ENCODE results near the gene PTGFRN. TPM values are rescaled to one million over a fixed set of nuclear protein-coding genes. Genes with fewer than 3 reads are reported as not detected.
A peak's percentile ranks its signal among the peaks of the same experiment; 100 is the strongest.

PTGFRN gene
- total RNA-seq, 1 experiment from 2014 or later: 38.7 TPM

DNA sequence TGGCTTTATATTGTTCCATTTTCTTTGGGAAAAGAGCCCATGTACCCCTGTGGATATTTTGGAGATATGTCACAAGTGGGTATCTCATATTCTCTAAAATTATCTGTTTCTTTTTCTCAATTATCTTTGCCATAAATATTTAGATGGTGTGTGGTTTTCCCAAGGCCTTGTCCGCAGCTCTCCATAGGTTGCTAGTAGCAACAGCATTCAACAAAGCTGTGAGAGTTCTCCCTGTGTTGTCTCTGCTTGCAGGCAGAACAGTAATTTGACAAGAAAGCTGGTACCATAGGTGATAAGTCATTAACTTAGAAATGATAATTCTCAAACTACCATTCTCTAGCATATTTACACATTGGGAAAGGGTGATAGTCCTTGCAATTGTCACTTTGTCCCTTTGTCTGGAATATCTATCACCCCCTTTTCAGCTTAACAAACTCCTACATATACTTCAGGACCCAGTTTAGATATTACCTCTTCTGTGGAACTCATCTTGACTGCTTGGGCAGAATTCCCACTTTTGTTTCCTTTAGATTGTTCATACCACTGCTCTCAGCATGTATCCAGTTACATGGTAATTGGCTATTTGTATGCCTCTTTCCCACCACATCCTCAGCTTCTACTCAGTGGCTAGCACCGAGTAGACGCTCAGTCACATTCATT lies 100.7 kb downstream of the PTGFRN start (continued):
- TF ChIP-seq, protein P1, sequence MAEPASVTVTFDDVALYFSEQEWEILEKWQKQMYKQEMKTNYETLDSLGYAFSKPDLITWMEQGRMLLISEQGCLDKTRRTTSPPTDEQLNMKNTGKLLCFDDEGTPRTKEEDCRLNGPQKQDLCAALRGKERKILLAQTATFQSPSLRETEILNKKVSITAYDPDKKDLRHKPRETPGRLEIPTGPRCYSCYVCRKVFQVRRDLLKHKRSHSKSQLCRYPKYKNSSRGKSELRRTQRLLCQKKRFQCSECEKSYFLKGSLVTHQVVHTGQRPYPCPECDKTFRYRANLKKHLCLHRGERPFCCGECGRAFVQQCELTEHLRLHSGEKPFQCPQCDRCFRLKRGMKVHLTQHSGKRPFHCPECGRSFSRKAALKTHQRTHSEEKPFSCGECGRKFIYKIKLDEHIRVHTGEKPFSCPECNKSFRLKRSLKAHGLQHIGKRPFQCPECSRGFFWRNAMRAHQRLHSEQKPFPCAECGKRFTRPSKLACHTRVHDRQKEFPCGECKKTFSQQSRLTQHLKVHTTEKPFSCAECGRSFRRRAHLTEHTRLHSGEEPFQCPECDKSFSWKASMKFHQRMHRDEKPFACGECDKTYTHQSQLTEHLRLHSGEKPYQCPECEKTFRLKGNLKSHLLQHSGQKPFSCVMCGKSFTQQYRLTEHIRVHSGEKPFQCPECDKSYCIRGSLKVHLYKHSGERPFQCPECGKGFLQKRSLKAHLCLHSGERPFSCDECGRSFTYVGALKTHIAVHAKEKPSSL (CRISPR knock-in tag; conservative IDR thresholded peaks at IDR 0.05): no peak

GRCh38 chr1:117011334-117011733 lies 101.6 kb downstream of the PTGFRN start:
- ChIA-PET CTCF (interaction anchor here (1.0 kb wide), 1 partner anchor 49 kb away, joined by 3 read pairs; the partner anchor contains the start of gene TTF2), POLR2A (no interaction called here)
- no peaks in the 10 kb centered on the region for H3K27me3 Mint-ChIP-seq (ENCODE audit: low read depth)
- peaks cover 31% of the 10 kb centered on the region for H3K4me1 Mint-ChIP-seq
- TF ChIP-seq HMGA2 (CRISPR knock-in tag; IDR thresholded peaks at IDR 0.05) (no peak), USF2 (CRISPR knock-in tag; IDR thresholded peaks at IDR 0.05) (no peak), ZNF671 (CRISPR knock-in tag; IDR thresholded peaks at IDR 0.05) (no peak), SOX15 (CRISPR knock-in tag; IDR thresholded peaks at IDR 0.05) (no peak), USF1 (CRISPR knock-in tag; IDR thresholded peaks at IDR 0.05) (no peak), NFATC4 (CRISPR knock-in tag; IDR thresholded peaks at IDR 0.05) (no peak), SMAD4 (CRISPR knock-in tag; IDR thresholded peaks at IDR 0.05) (no peak), TEAD1 (CRISPR knock-in tag; IDR thresholded peaks at IDR 0.05) (no peak)
- TF ChIP-seq, protein P1 (CRISPR knock-in tag; conservative IDR thresholded peaks at IDR 0.05): no peak
- H3K27ac Mint-ChIP-seq: no peak overlapping the region
- DNase-seq (ENCODE audit: low spot score) (no peak), ATAC-seq (no peak)
- H3K9me3 Mint-ChIP-seq: no peaks in the 10 kb centered on the region
- H3K36me3 Mint-ChIP-seq: no peaks in the 10 kb centered on the region; the same call in 1 of the 2 replicates
- no peak overlapping the region for H3K4me3 Mint-ChIP-seq

DNA sequence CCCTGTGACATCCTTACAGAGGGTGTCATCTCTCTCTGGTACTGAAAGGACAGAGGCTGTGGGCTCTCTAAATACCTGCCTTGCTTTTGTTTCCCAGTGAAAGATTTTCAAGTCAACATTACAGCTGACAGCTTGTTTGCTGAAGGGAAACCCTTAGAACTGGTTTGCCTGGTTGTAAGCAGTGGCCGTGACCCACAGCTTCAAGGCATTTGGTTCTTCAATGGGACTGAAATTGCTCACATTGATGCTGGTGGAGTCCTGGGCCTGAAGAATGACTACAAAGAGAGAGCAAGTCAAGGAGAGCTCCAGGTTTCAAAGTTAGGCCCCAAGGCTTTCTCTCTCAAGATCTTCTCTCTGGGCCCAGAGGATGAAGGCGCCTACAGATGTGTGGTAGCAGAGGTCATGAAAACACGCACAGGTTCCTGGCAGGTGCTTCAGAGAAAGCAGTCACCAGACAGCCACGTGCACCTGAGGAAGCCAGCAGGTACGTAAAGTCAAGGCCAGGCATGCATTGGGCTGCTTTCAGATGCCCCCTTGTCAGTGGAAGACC lies 103.7 kb downstream of the PTGFRN start:
- DNase-seq (ENCODE audit: low spot score) (no peak), ATAC-seq (no peak)
- peaks cover 31% of the 10 kb centered on the region for H3K4me1 Mint-ChIP-seq
- ChIA-PET POLR2A (interaction anchor here (0.7 kb wide), 1 partner anchor 252 kb away, joined by 5 read pairs; no protein-coding TSS in a partner anchor), CTCF (interaction anchor here (0.8 kb wide), 1 partner anchor 196 kb away, joined by 3 read pairs; no protein-coding TSS in a partner anchor)
- no peaks in the 10 kb centered on the region for H3K9me3 Mint-ChIP-seq
- peak overlapping the region; percentile 42 for H3K27ac Mint-ChIP-seq
- H3K27me3 Mint-ChIP-seq (ENCODE audit: low read depth): no peaks in the 10 kb centered on the region
- H3K36me3 Mint-ChIP-seq: no peaks in the 10 kb centered on the region; the same call in 1 of the 2 replicates
- no peak overlapping the region for H3K4me3 Mint-ChIP-seq
- no peak for TF ChIP-seq ATF3 (CRISPR knock-in tag; conservative IDR thresholded peaks at IDR 0.05)
- TF ChIP-seq, protein P2, sequence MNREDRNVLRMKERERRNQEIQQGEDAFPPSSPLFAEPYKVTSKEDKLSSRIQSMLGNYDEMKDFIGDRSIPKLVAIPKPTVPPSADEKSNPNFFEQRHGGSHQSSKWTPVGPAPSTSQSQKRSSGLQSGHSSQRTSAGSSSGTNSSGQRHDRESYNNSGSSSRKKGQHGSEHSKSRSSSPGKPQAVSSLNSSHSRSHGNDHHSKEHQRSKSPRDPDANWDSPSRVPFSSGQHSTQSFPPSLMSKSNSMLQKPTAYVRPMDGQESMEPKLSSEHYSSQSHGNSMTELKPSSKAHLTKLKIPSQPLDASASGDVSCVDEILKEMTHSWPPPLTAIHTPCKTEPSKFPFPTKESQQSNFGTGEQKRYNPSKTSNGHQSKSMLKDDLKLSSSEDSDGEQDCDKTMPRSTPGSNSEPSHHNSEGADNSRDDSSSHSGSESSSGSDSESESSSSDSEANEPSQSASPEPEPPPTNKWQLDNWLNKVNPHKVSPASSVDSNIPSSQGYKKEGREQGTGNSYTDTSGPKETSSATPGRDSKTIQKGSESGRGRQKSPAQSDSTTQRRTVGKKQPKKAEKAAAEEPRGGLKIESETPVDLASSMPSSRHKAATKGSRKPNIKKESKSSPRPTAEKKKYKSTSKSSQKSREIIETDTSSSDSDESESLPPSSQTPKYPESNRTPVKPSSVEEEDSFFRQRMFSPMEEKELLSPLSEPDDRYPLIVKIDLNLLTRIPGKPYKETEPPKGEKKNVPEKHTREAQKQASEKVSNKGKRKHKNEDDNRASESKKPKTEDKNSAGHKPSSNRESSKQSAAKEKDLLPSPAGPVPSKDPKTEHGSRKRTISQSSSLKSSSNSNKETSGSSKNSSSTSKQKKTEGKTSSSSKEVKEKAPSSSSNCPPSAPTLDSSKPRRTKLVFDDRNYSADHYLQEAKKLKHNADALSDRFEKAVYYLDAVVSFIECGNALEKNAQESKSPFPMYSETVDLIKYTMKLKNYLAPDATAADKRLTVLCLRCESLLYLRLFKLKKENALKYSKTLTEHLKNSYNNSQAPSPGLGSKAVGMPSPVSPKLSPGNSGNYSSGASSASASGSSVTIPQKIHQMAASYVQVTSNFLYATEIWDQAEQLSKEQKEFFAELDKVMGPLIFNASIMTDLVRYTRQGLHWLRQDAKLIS (CRISPR knock-in tag; IDR thresholded peaks at IDR 0.05; ENCODE audit: borderline replicate concordance): no peak
- TF ChIP-seq ZNF396 (CRISPR knock-in tag; IDR thresholded peaks at IDR 0.05; ENCODE audit: borderline replicate concordance): no peak
- TF ChIP-seq ZNF263 (CRISPR knock-in tag; IDR thresholded peaks at IDR 0.05; ENCODE audit: low read depth): no peak
- no peak for TF ChIP-seq ERG (CRISPR knock-in tag; IDR thresholded peaks at IDR 0.05)
- no peak for TF ChIP-seq ZNF232 (CRISPR knock-in tag; IDR thresholded peaks at IDR 0.05)
- TF ChIP-seq, protein P3, sequence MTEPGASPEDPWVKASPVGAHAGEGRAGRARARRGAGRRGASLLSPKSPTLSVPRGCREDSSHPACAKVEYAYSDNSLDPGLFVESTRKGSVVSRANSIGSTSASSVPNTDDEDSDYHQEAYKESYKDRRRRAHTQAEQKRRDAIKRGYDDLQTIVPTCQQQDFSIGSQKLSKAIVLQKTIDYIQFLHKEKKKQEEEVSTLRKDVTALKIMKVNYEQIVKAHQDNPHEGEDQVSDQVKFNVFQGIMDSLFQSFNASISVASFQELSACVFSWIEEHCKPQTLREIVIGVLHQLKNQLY (CRISPR knock-in tag; IDR thresholded peaks at IDR 0.05): no peak
- TF ChIP-seq SP1 (CRISPR knock-in tag; conservative IDR thresholded peaks at IDR 0.05): no peak
- TF ChIP-seq IRF2 (CRISPR knock-in tag; IDR thresholded peaks at IDR 0.05; ENCODE audit: borderline replicate concordance, low read depth): no peak
- TF ChIP-seq JAZF1 (CRISPR knock-in tag; IDR thresholded peaks at IDR 0.05): no peak
- TF ChIP-seq MYBL2 (CRISPR knock-in tag; IDR thresholded peaks at IDR 0.05): no peak

Data from WTC11 (cell line).